ENCODE results near the gene SDR39U1. TPM values are rescaled to one million over a fixed set of nuclear protein-coding genes. Genes with fewer than 3 reads are reported as not detected.

The SDR39U1 gene
- total RNA-seq, 1 experiment from 2014 or later, result 24.7 TPM

DNA sequence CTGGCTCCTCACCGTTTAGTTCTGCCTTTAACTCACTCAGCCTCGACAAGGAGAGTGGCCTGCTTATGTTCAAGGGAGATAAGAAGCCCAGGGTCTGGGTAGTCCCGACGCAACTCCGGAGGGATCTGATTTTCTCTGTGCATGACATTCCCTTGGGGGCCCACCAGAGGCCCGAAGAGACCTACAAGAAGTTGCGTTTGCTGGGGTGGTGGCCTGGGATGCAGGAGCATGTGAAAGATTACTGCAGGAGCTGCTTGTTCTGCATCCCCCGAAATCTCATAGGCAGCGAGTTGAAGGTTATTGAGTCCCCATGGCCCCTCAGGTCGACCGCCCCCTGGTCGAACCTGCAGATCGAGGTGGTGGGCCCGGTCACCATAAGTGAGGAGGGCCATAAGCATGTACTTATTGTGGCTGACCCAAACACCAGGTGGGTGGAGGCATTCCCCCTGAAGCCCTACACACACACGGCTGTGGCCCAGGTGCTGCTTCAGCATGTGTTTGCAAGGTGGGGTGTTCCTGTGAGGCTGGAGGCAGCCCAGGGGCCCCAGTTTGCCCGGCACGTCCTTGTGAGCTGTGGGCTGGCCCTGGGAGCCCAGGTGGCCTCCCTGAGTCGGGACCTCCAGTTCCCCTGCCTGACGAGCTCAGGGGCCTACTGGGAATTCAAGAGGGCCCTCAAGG lies 26.2 kb downstream of the SDR39U1 start:
- intact Hi-C loops (cut with micrococcal nuclease), result no loop called here
- peaks cover 20% of the 10 kb centered on the region for H3K4me1 ChIP-seq (ENCODE audit: insufficient read depth, low read length)
- BruUV-seq (replicated peaks), result no TSS peak
- H3K27ac ChIP-seq (ENCODE audit: low read length), result no peak overlapping the region
- ATAC-seq (no peak), DNase-seq (no peak)
- no peaks in the 10 kb centered on the region for H3K9me2 ChIP-seq (replicated peaks; ENCODE audit: low read length)
- POLR2A ChIA-PET (ENCODE audit: unreplicated experiment), result no interaction called here
- H3K36me3 ChIP-seq (ENCODE audit: low read depth, low read length), result no peaks in the 10 kb centered on the region
- no peaks in the 10 kb centered on the region for H3K27me3 ChIP-seq (ENCODE audit: low read length)
- no peak overlapping the region for H3K9ac ChIP-seq (ENCODE audit: low read length)
- no peaks in the 10 kb centered on the region for H4K20me1 ChIP-seq (ENCODE audit: low read length)
- H2AFZ ChIP-seq (ENCODE audit: low read length), result no peak overlapping the region
- H3K79me2 ChIP-seq (ENCODE audit: low read length), result no peaks in the 10 kb centered on the region
- H3K4me3 ChIP-seq (ENCODE audit: low read length), result no peak overlapping the region
- CTCF ChIA-PET, result no interaction called here
- H3K9me3 ChIP-seq (ENCODE audit: low read length), result no peaks in the 10 kb centered on the region
- TF ChIP-seq, protein P1, sequence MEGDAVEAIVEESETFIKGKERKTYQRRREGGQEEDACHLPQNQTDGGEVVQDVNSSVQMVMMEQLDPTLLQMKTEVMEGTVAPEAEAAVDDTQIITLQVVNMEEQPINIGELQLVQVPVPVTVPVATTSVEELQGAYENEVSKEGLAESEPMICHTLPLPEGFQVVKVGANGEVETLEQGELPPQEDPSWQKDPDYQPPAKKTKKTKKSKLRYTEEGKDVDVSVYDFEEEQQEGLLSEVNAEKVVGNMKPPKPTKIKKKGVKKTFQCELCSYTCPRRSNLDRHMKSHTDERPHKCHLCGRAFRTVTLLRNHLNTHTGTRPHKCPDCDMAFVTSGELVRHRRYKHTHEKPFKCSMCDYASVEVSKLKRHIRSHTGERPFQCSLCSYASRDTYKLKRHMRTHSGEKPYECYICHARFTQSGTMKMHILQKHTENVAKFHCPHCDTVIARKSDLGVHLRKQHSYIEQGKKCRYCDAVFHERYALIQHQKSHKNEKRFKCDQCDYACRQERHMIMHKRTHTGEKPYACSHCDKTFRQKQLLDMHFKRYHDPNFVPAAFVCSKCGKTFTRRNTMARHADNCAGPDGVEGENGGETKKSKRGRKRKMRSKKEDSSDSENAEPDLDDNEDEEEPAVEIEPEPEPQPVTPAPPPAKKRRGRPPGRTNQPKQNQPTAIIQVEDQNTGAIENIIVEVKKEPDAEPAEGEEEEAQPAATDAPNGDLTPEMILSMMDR (conservative IDR thresholded peaks at IDR 0.05; ENCODE audit: low read depth, low read length), result no peak
- TF ChIP-seq EZH2phosphoT487 (IDR thresholded peaks at IDR 0.05; ENCODE audit: borderline replicate concordance, low read length) (no peak), EZH2 (IDR thresholded peaks at IDR 0.05; ENCODE audit: low read length, unreplicated experiment) (no peak)
- no peak overlapping the region for H3K4me2 ChIP-seq (ENCODE audit: low read length)
- H3F3A ChIP-seq (ENCODE audit: low read length, unreplicated experiment), result peaks cover 4% of the 10 kb centered on the region

DNA sequence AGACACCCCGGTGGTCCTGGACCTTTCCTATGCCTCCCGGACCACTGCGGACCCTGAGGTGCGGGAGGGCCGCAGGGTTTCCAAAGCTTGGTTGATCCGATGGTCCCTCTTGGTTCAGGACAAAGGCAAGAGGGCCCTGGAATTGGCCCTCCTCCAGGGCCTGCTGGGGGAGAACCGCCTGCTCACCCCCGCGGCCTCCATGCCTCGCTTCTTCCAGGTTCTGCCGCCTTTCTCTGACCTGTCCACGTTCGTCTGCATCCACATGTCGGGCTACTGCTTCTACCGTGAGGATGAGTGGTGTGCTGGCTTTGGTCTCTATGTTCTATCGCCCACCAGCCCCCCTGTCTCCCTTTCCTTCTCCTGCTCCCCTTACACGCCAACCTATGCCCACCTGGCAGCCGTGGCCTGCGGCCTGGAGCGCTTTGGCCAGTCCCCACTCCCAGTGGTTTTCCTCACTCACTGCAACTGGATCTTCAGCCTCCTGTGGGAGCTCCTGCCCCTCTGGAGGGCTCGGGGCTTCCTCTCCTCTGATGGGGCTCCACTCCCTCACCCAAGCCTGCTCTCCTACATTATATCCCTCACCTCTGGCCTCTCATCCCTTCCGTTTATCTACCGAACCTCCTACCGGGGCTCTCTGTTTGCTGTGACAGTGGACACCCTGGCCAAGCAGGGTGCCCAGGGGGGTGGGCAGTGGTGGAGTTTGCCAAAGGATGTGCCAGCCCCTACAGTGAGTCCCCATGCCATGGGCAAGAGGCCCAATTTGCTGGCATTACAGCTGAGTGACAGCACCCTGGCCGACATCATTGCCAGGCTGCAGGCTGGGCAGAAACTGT lies 26.9 kb downstream of the SDR39U1 start:
- ChIA-PET CTCF (no interaction called here), POLR2A (ENCODE audit: unreplicated experiment) (no interaction called here)
- H3K9ac ChIP-seq (ENCODE audit: low read length), result no peak overlapping the region
- no peak for ATAC-seq
- TF ChIP-seq, protein P1 (conservative IDR thresholded peaks at IDR 0.05; ENCODE audit: low read depth, low read length), result no peak
- no peak for TF ChIP-seq EZH2phosphoT487 (IDR thresholded peaks at IDR 0.05; ENCODE audit: borderline replicate concordance, low read length)
- TF ChIP-seq EZH2 (IDR thresholded peaks at IDR 0.05; ENCODE audit: low read length, unreplicated experiment), result no peak
- H3K4me2 ChIP-seq (ENCODE audit: low read length), result no peak overlapping the region
- no peaks in the 10 kb centered on the region for H4K20me1 ChIP-seq (ENCODE audit: low read length)
- intact Hi-C loops (cut with micrococcal nuclease), result no loop called here
- H3K27ac ChIP-seq (ENCODE audit: low read length), result no peak overlapping the region
- no peaks in the 10 kb centered on the region for H3K9me3 ChIP-seq (ENCODE audit: low read length)
- no peaks in the 10 kb centered on the region for H3K27me3 ChIP-seq (ENCODE audit: low read length)
- DNase-seq, result no peak
- H3K4me3 ChIP-seq (ENCODE audit: low read length), result no peak overlapping the region
- BruUV-seq (replicated peaks), result no TSS peak
- peaks cover 4% of the 10 kb centered on the region for H3F3A ChIP-seq (ENCODE audit: low read length, unreplicated experiment)
- peaks cover 20% of the 10 kb centered on the region for H3K4me1 ChIP-seq (ENCODE audit: insufficient read depth, low read length)
- no peaks in the 10 kb centered on the region for H3K9me2 ChIP-seq (replicated peaks; ENCODE audit: low read length)
- no peak overlapping the region for H2AFZ ChIP-seq (ENCODE audit: low read length)
- no peaks in the 10 kb centered on the region for H3K79me2 ChIP-seq (ENCODE audit: low read length)
- H3K36me3 ChIP-seq (ENCODE audit: low read depth, low read length), result no peaks in the 10 kb centered on the region

Measured in PC-3 (cell line).